H1 (cell line): ENCODE data around the gene DNAJB12. TPM values are rescaled to one million over a fixed set of nuclear protein-coding genes. Genes with fewer than 3 reads are reported as not detected.

Experiments
- ASH2L ChIP-seq: fragments of 200-600, 300-600 bp; sonication (generic); IDR thresholded peaks from one replicate; pipeline ENCODE4 v1.7.1; 2017; ENCODE audit warnings: low read length
- CHD2 ChIP-seq: IDR thresholded peaks from 2 replicates; pipeline ENCODE4 v1.6.1; 2012; ENCODE audit warnings: low read length, improper control_type of control experiment
- HDAC6 ChIP-seq: IDR thresholded peaks from one replicate; pipeline ENCODE4 v1.7.1; 2012; ENCODE audit warnings: low read depth, mild to moderate bottlenecking, inconsistent platforms, low read length, moderate library complexity
- KDM5A ChIP-seq: fragments of 200-600 bp; IDR thresholded peaks from 2 replicates; pipeline ENCODE4 v1.7.1; 2012; ENCODE audit warnings: mild to moderate bottlenecking, low read length, inconsistent platforms, mixed read lengths
- POLR2A ChIP-seq, 2 experiments: IDR thresholded peaks; 1 replicate in 1 of 2; 2 replicates in 1 of 2; pipeline ENCODE4 v1.6.1; 2011; ENCODE audit warnings: low read depth in 2 of 2, low read length in 2 of 2, mild to moderate bottlenecking in 2 of 2; ENCODE audit errors: control extremely low read depth in 1 of 2
- POLR2AphosphoS5 ChIP-seq: IDR thresholded peaks from 2 replicates; pipeline ENCODE4 v1.6.1; 2011; ENCODE audit warnings: low read depth, low read length
- RBBP5 ChIP-seq: IDR thresholded peaks from 2 replicates; pipeline ENCODE4 v1.7.1; 2012; ENCODE audit warnings: low read depth, mild to moderate bottlenecking, inconsistent platforms, low read length, moderate library complexity, borderline replicate concordance
- SP1 ChIP-seq: IDR thresholded peaks from 2 replicates; pipeline ENCODE4 v1.6.1; 2011; ENCODE audit warnings: low read depth, low read length
- polyA plus RNA-seq, 7 experiments: library from polyadenylated mRNA; depleted of rRNA in 3 of 7; stranded (reverse) in 5 of 7; unstranded in 2 of 7; fragments of >200 nt in 5 of 7; fragments of 200-250 nt in 2 of 7; gene quantifications; 1 replicate in 5 of 7; 2 replicates in 1 of 7; 4 replicates in 1 of 7; pipeline versions ENCODE4 v1.2.1 to v1.2.3, GENCODE V29; 2011 to 2013; ENCODE audit warnings: missing spikeins in 2 of 7, mixed read lengths in 2 of 7
- total RNA-seq: library from RNA; stranded (reverse); fragmentation: NEBNext Ultra II Directional; extraction: Animal tissue kit (Norgen Biotek cat#: 25700); gene quantifications from 2 replicates; pipeline ENCODE4 v1.2.1, GENCODE V29; 2021
- TF ChIP-seq, protein P1 (sequence below): fragments of 300-600 bp; sonication (generic); IDR thresholded peaks from 2 replicates; pipeline ENCODE4 v1.7.1; 2012; ENCODE audit warnings: low read length, moderate library complexity, mild to moderate bottlenecking, inconsistent platforms; ENCODE audit not compliant: insufficient replicate concordance
- TF ChIP-seq, protein P2 (sequence below): IDR thresholded peaks from 2 replicates; pipeline ENCODE4 v1.6.1; 2012; ENCODE audit warnings: inconsistent platforms
- TF ChIP-seq, protein P3 (sequence below): IDR thresholded peaks from 2 replicates; pipeline ENCODE4 v1.6.1; 2012; ENCODE audit warnings: inconsistent platforms

The DNAJB12 gene
- total and polyA plus RNA-seq, 2 of the 8 experiments (the other 6 are each of a cell fraction or from before 2014, with no cell fraction given), result 10.8 to 20.5 TPM

DNA sequence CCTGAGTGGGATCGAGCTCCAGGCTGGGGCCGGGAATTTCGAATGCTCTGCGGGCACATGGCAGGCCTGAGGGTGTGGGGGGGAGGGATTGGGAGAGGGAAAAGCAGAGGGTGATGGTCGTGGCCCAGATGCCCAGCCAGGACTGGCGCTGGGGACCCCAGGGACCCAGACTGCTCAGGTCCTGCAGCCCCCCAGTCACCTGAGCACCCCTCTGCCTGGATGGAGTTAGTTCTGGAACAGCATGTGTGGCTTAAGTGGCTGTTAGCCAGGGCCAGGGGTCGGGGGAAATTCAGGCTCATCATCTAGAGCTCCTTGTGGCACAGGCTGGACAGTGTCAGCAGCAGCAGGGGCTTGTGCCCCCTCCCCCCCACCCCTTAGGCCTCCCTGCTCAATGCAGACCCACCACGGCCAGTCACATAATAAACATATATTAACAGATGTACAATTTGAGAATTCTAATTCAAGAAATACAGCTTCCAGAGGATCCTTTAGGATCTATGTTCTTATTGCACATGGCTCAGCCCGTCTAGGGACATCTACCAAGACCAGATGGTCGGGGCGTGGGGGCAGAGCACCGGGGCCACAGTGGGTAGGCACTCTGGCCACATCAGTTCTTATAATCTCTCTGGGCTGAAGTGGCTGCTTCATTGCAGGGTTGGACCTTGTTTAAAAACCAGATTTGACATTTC, 22.2 kb downstream of the DNAJB12 start (continued):
- TF ChIP-seq, protein P1, sequence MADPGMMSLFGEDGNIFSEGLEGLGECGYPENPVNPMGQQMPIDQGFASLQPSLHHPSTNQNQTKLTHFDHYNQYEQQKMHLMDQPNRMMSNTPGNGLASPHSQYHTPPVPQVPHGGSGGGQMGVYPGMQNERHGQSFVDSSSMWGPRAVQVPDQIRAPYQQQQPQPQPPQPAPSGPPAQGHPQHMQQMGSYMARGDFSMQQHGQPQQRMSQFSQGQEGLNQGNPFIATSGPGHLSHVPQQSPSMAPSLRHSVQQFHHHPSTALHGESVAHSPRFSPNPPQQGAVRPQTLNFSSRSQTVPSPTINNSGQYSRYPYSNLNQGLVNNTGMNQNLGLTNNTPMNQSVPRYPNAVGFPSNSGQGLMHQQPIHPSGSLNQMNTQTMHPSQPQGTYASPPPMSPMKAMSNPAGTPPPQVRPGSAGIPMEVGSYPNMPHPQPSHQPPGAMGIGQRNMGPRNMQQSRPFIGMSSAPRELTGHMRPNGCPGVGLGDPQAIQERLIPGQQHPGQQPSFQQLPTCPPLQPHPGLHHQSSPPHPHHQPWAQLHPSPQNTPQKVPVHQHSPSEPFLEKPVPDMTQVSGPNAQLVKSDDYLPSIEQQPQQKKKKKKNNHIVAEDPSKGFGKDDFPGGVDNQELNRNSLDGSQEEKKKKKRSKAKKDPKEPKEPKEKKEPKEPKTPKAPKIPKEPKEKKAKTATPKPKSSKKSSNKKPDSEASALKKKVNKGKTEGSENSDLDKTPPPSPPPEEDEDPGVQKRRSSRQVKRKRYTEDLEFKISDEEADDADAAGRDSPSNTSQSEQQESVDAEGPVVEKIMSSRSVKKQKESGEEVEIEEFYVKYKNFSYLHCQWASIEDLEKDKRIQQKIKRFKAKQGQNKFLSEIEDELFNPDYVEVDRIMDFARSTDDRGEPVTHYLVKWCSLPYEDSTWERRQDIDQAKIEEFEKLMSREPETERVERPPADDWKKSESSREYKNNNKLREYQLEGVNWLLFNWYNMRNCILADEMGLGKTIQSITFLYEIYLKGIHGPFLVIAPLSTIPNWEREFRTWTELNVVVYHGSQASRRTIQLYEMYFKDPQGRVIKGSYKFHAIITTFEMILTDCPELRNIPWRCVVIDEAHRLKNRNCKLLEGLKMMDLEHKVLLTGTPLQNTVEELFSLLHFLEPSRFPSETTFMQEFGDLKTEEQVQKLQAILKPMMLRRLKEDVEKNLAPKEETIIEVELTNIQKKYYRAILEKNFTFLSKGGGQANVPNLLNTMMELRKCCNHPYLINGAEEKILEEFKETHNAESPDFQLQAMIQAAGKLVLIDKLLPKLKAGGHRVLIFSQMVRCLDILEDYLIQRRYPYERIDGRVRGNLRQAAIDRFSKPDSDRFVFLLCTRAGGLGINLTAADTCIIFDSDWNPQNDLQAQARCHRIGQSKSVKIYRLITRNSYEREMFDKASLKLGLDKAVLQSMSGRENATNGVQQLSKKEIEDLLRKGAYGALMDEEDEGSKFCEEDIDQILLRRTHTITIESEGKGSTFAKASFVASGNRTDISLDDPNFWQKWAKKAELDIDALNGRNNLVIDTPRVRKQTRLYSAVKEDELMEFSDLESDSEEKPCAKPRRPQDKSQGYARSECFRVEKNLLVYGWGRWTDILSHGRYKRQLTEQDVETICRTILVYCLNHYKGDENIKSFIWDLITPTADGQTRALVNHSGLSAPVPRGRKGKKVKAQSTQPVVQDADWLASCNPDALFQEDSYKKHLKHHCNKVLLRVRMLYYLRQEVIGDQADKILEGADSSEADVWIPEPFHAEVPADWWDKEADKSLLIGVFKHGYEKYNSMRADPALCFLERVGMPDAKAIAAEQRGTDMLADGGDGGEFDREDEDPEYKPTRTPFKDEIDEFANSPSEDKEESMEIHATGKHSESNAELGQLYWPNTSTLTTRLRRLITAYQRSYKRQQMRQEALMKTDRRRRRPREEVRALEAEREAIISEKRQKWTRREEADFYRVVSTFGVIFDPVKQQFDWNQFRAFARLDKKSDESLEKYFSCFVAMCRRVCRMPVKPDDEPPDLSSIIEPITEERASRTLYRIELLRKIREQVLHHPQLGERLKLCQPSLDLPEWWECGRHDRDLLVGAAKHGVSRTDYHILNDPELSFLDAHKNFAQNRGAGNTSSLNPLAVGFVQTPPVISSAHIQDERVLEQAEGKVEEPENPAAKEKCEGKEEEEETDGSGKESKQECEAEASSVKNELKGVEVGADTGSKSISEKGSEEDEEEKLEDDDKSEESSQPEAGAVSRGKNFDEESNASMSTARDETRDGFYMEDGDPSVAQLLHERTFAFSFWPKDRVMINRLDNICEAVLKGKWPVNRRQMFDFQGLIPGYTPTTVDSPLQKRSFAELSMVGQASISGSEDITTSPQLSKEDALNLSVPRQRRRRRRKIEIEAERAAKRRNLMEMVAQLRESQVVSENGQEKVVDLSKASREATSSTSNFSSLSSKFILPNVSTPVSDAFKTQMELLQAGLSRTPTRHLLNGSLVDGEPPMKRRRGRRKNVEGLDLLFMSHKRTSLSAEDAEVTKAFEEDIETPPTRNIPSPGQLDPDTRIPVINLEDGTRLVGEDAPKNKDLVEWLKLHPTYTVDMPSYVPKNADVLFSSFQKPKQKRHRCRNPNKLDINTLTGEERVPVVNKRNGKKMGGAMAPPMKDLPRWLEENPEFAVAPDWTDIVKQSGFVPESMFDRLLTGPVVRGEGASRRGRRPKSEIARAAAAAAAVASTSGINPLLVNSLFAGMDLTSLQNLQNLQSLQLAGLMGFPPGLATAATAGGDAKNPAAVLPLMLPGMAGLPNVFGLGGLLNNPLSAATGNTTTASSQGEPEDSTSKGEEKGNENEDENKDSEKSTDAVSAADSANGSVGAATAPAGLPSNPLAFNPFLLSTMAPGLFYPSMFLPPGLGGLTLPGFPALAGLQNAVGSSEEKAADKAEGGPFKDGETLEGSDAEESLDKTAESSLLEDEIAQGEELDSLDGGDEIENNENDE, result no peak
- no peak for TF ChIP-seq SP1
- TF ChIP-seq HDAC6, result no peak
- TF ChIP-seq POLR2A (IDR thresholded peaks at IDR 0.05; ENCODE audit: control extremely low read depth in 1 of 2, low read depth in 2 of 2, low read length in 2 of 2), result peak in 1 of 2 experiments; percentile 55; a peak in 1 of 3 replicates
- TF ChIP-seq POLR2AphosphoS5, result peak; percentile 27; the same call in 1 of the 2 replicates
- TF ChIP-seq CHD2, result no peak
- TF ChIP-seq RBBP5, result no peak
- TF ChIP-seq ASH2L, result peak; percentile 45
- TF ChIP-seq, protein P2, sequence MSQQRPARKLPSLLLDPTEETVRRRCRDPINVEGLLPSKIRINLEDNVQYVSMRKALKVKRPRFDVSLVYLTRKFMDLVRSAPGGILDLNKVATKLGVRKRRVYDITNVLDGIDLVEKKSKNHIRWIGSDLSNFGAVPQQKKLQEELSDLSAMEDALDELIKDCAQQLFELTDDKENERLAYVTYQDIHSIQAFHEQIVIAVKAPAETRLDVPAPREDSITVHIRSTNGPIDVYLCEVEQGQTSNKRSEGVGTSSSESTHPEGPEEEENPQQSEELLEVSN, result peak; percentile 89
- TF ChIP-seq, protein P3, sequence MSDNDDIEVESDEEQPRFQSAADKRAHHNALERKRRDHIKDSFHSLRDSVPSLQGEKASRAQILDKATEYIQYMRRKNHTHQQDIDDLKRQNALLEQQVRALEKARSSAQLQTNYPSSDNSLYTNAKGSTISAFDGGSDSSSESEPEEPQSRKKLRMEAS, result peak; percentile 94
- TF ChIP-seq KDM5A, result no peak
